Panc1 (cell line): ENCODE data around the gene EPC1. TPM values are rescaled to one million over a fixed set of nuclear protein-coding genes. Genes with fewer than 3 reads are reported as not detected.
"Not testable (repeated sequence)": the region's sequence is repeated elsewhere in the genome, so short reads cannot be mapped to it uniquely, and the experiment has no call there.

Experiments used
- ATAC-seq: fragments of 200-7000 bp; cut with Tn5 transposase; 2 replicates; pipeline ENCODE4 v1.9.1; 2020; ENCODE audit warnings: mild to moderate bottlenecking, moderate library complexity
- BruUV-seq: library from RNA; stranded (reverse); fragments of 400-500 nt; replicated peaks from 2 replicates; lab custom pipeline; 2021; lab: Mats Ljungman, UMichigan
- CTCF ChIA-PET: fragments of 300-600 bp; sonication (Branson Sonifier 250); formaldehyde crosslinking; loops from one replicate; lab custom pipeline; 2022; ENCODE audit warnings: antibody characterized with exemption; lab: Charles Lee
- POLR2A ChIA-PET: fragments of 300-600 bp; sonication (Branson Sonifier 250); formaldehyde crosslinking; loops from one replicate; lab custom pipeline; 2022; ENCODE audit warnings: antibody characterized with exemption; lab: Charles Lee
- DNase-seq: peaks from one replicate; pipeline ENCODE4 v3.0.0-alpha.2; 2010; ENCODE audit warnings: low read depth, low spot score
- H3K27ac ChIP-seq: 2 replicates; pipeline ENCODE4 v1.5.1; 2011; ENCODE audit warnings: mild to moderate bottlenecking, low read length, inconsistent platforms
- H3K27me3 ChIP-seq: fragments of 200-500 bp; sonication (Bioruptor generic); 2 replicates; pipeline ENCODE4 v1.6.0; 2014; ENCODE audit warnings: low read length, inconsistent platforms; ENCODE audit not compliant: control insufficient read depth, insufficient read depth
- H3K36me3 ChIP-seq: fragments of 200-500 bp; sonication (Bioruptor generic); 2 replicates; pipeline ENCODE4 v1.5.1; 2014; ENCODE audit warnings: inconsistent platforms, mild to moderate bottlenecking, low read length, moderate library complexity; ENCODE audit not compliant: control insufficient read depth, insufficient read depth
- H3K4me1 ChIP-seq: 2 replicates; pipeline ENCODE4 v1.5.1; 2011; ENCODE audit warnings: inconsistent platforms, mild to moderate bottlenecking, low read length, moderate library complexity; ENCODE audit not compliant: control insufficient read depth, insufficient read depth
- H3K4me3 ChIP-seq, 2 experiments: 2 replicates each; pipeline ENCODE4 v1.5.1; 2011 to 2012; ENCODE audit warnings: low read depth in 2 of 2, low read length in 2 of 2, mild to moderate bottlenecking in 2 of 2, inconsistent platforms in 1 of 2, moderate library complexity in 1 of 2
- H3K9me3 ChIP-seq: fragments of 200-500 bp; sonication (Bioruptor generic); 2 replicates; pipeline ENCODE4 v1.5.1; 2014; ENCODE audit warnings: low read depth, mild to moderate bottlenecking, inconsistent platforms, low read length, moderate library complexity; ENCODE audit not compliant: control insufficient read depth, insufficient read depth
- POLR2AphosphoS5 ChIP-seq: IDR thresholded peaks from 2 replicates; pipeline ENCODE4 v1.6.1; 2012; ENCODE audit warnings: mild to moderate bottlenecking, low read depth, low read length, moderate library complexity
- SIN3A ChIP-seq: IDR thresholded peaks from 2 replicates; pipeline ENCODE4 v1.6.1; 2012; ENCODE audit warnings: low read depth, mild to moderate bottlenecking, low read length, moderate library complexity, borderline replicate concordance; ENCODE audit not compliant: insufficient read depth
- TCF7L2 ChIP-seq: IDR thresholded peaks from 2 replicates; pipeline ENCODE4 v1.6.1; 2011; ENCODE audit warnings: mild to moderate bottlenecking, low read depth, low read length, inconsistent platforms
- in situ Hi-C: cut with HindIII; loops from 2 replicates; pipeline ENCODE4 v1.10.0; 2016; ENCODE audit warnings: low sequenced_read_pairs, low pct_unique_long_range_greater_than_20kb
- intact Hi-C: fragments of 100-400 bp; cut with micrococcal nuclease; formaldehyde crosslinking; loops from one replicate; pipeline ENCODE4 v1.10.0; 2022; ENCODE audit not compliant: unreplicated experiment
- total RNA-seq: library from RNA; stranded (reverse); gene quantifications from one replicate; pipeline ENCODE4 v1.2.1, GENCODE V29; 2021; ENCODE audit not compliant: unreplicated experiment
- TF ChIP-seq, protein P1 (sequence below): fragments of 450-650 bp; IDR thresholded peaks from 2 replicates; pipeline ENCODE4 v1.5.1; 2017; ENCODE audit warnings: mild to moderate bottlenecking
- TF ChIP-seq, protein P2 (sequence below), 2 experiments: IDR thresholded peaks; 2 replicates each; pipeline ENCODE4 v1.6.1; 2011 to 2012; ENCODE audit warnings: low read depth in 2 of 2, control low read depth in 1 of 2, low read length in 1 of 2, mild to moderate bottlenecking in 1 of 2, moderate library complexity in 1 of 2; ENCODE audit not compliant: insufficient read depth in 1 of 2

Gene EPC1
- total RNA-seq, 1 experiment from 2014 or later = 18.4 TPM

DNA sequence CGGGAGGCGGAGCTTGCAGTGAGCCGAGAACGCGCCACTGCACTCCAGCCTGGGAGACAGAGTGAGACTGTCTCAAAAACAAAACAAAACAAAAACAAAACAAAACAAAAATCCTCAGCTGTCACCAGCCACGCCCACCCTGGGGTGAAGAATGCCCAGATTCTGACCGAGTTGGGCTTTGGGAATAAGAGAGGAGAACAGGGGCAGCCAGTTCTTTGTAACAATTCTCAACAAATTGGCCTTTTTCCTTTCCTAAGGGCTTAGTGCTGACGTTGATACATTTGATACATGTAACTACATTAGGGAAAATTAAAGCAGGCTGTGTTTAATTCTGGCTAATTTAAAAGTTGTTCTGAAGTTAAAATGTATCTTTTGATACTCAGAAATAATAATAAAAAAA is 121.0 kb downstream of the EPC1 start:
- no peaks in the 10 kb centered on the region for H3K27me3 ChIP-seq
- no peak overlapping the region for H3K4me3 ChIP-seq
- ChIA-PET CTCF (no interaction called here), POLR2A (no interaction called here)
- intact Hi-C loops (no loop called here), in situ Hi-C loops (no loop called here)
- TF ChIP-seq TCF7L2 (no peak), SIN3A (no peak), POLR2AphosphoS5 (no peak)
- TF ChIP-seq, protein P1, sequence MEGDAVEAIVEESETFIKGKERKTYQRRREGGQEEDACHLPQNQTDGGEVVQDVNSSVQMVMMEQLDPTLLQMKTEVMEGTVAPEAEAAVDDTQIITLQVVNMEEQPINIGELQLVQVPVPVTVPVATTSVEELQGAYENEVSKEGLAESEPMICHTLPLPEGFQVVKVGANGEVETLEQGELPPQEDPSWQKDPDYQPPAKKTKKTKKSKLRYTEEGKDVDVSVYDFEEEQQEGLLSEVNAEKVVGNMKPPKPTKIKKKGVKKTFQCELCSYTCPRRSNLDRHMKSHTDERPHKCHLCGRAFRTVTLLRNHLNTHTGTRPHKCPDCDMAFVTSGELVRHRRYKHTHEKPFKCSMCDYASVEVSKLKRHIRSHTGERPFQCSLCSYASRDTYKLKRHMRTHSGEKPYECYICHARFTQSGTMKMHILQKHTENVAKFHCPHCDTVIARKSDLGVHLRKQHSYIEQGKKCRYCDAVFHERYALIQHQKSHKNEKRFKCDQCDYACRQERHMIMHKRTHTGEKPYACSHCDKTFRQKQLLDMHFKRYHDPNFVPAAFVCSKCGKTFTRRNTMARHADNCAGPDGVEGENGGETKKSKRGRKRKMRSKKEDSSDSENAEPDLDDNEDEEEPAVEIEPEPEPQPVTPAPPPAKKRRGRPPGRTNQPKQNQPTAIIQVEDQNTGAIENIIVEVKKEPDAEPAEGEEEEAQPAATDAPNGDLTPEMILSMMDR = no peak
- TF ChIP-seq, protein P2, sequence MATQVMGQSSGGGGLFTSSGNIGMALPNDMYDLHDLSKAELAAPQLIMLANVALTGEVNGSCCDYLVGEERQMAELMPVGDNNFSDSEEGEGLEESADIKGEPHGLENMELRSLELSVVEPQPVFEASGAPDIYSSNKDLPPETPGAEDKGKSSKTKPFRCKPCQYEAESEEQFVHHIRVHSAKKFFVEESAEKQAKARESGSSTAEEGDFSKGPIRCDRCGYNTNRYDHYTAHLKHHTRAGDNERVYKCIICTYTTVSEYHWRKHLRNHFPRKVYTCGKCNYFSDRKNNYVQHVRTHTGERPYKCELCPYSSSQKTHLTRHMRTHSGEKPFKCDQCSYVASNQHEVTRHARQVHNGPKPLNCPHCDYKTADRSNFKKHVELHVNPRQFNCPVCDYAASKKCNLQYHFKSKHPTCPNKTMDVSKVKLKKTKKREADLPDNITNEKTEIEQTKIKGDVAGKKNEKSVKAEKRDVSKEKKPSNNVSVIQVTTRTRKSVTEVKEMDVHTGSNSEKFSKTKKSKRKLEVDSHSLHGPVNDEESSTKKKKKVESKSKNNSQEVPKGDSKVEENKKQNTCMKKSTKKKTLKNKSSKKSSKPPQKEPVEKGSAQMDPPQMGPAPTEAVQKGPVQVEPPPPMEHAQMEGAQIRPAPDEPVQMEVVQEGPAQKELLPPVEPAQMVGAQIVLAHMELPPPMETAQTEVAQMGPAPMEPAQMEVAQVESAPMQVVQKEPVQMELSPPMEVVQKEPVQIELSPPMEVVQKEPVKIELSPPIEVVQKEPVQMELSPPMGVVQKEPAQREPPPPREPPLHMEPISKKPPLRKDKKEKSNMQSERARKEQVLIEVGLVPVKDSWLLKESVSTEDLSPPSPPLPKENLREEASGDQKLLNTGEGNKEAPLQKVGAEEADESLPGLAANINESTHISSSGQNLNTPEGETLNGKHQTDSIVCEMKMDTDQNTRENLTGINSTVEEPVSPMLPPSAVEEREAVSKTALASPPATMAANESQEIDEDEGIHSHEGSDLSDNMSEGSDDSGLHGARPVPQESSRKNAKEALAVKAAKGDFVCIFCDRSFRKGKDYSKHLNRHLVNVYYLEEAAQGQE (IDR thresholded peaks at IDR 0.05; ENCODE audit: insufficient read depth in 1 of 2, low read depth in 2 of 2, low read length in 1 of 2) = no peak
- H3K9me3 ChIP-seq = 0 out of 2 replicates have a peak, but pooled peaks cover 3% of the 10 kb centered on the region
- no peaks in the 10 kb centered on the region for H3K36me3 ChIP-seq
- DNase-seq = no peak
- no TSS peak for BruUV-seq
- H3K4me1 ChIP-seq = no peaks in the 10 kb centered on the region
- ATAC-seq = no peak
- no peak overlapping the region for H3K27ac ChIP-seq

DNA sequence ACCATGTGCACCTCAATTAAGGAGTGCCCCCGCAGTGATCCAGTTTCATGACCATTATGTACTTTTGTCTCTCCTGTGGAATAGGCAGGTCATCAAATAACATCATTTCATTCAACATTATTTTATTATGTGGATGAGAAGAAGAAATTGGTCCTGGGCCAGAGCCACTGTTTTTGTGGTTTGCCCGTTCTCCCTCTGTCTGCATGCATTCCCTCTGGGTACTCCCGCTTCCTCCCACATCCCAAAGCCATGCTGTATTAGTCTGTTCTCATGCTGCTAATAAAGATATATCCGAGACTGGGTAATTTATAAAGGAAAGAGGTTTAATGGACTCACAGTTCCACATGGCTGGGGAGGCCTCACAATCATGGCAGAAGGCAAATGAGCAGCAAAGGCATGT is 124.6 kb downstream of the EPC1 start:
- CTCF ChIA-PET, H3K27ac ChIP-seq, H3K4me1 ChIP-seq, in situ Hi-C loops, BruUV-seq, H3K4me3 ChIP-seq, intact Hi-C loops, POLR2A ChIA-PET, ATAC-seq, H3K27me3 ChIP-seq, H3K36me3 ChIP-seq, H3K9me3 ChIP-seq, DNase-seq: not testable (repeated sequence)

GRCh38 chr10:32219156-32219555 is 127.8 kb downstream of the EPC1 start:
- CTCF ChIA-PET, H3K9me3 ChIP-seq, H3K36me3 ChIP-seq, ATAC-seq, H3K27me3 ChIP-seq, BruUV-seq, H3K4me1 ChIP-seq, in situ Hi-C loops, POLR2A ChIA-PET, H3K27ac ChIP-seq, intact Hi-C loops, H3K4me3 ChIP-seq, DNase-seq: not testable (repeated sequence)

GRCh38 chr10:32218206-32219044 is 128.5 kb downstream of the EPC1 start:
- DNase-seq, H3K27ac ChIP-seq, H3K36me3 ChIP-seq, H3K27me3 ChIP-seq, H3K9me3 ChIP-seq, CTCF ChIA-PET, BruUV-seq, H3K4me1 ChIP-seq, in situ Hi-C loops, POLR2A ChIA-PET, ATAC-seq, H3K4me3 ChIP-seq, intact Hi-C loops: not testable (repeated sequence)
